K562 (cell line): ENCODE results near the gene HDAC2.

Source experiments
- BRCA1 ChIP-seq, 2 experiments: fragments of 450-650 bp in 1 of 2; sonication (generic) in 1 of 2; formaldehyde crosslinking in 1 of 2; IDR thresholded peaks; 2 replicates each; pipeline versions ENCODE4 v1.5.0 to v1.6.1; 2017 to 2020; ENCODE audit warnings: mild to moderate bottlenecking in 1 of 2, missing genetic modification reagents in 1 of 2
- CBFA2T3 ChIP-seq: fragments of 450-650 bp; IDR thresholded peaks from 2 replicates; pipeline ENCODE4 v1.6.1; 2017
- CCAR2 ChIP-seq: fragments of 200-400 bp; formaldehyde crosslinking; IDR thresholded peaks from 2 replicates; pipeline ENCODE4 v1.6.1; 2017; ENCODE audit warnings: mild to moderate bottlenecking, low read depth, low read length
- E2F1 ChIP-seq: sonication (generic); formaldehyde crosslinking; IDR thresholded peaks from 2 replicates; pipeline ENCODE4 v1.8.1; 2023; ENCODE audit warnings: mild to moderate bottlenecking, missing genetic modification reagents, moderate library complexity
- ETS2 ChIP-seq: IDR thresholded peaks from 2 replicates; pipeline ENCODE4 v1.6.1; 2016; ENCODE audit warnings: borderline replicate concordance, missing genetic modification characterization, mild to moderate bottlenecking, moderate library complexity, missing compliant biosample characterization; ENCODE audit not compliant: poor library complexity, severe bottlenecking
- LCOR ChIP-seq: sonication (generic); formaldehyde crosslinking; IDR thresholded peaks from 2 replicates; pipeline ENCODE4 v1.8.0; 2022; ENCODE audit warnings: mild to moderate bottlenecking, missing genetic modification reagents
- PTRF ChIP-seq: fragments of 450-650 bp; IDR thresholded peaks from 2 replicates; pipeline ENCODE4 v1.6.1; 2016; ENCODE audit warnings: mild to moderate bottlenecking, missing genetic modification characterization, missing compliant biosample characterization
- ZFPM2 ChIP-seq: fragments of 250-450 bp; sonication (Bioruptor Pico); IDR thresholded peaks from 2 replicates; pipeline ENCODE4 v1.5.1; 2022; ENCODE audit warnings: mild to moderate bottlenecking
- ZKSCAN8 ChIP-seq: fragments of 200-800 bp; sonication (Bioruptor generic); IDR thresholded peaks from 2 replicates; pipeline ENCODE4 v1.6.1; 2016; ENCODE audit warnings: missing genetic modification characterization, missing compliant biosample characterization

DNA sequence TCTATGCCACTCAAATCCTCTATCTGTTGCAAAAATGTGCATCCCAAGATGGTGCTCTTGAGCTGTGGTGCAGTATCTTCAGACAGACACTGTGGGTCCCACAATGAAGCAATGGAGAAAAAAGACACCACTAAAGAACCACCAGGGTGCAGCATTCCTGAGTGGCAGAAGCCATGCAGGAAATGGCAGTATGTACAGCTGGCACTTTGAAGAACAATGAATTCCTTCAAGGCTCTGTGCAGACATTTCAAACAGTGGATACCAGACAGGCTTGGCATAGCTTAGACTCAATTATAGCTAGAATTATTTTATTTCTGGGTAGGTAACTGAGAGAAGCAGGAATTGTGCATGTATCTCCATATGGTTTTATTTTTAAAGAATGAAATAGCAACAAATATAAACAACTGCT, 24.0 kb upstream of the HDAC2 start:
- TF ChIP-seq CCAR2 (no peak), BRCA1 (IDR thresholded peaks at IDR 0.05) (no peak), BRCA1 (CRISPR knock-in tag; IDR thresholded peaks at IDR 0.05) (no peak), PTRF (no peak), ZKSCAN8 (CRISPR knock-in tag) (no peak), LCOR (CRISPR knock-in tag) (no peak), CBFA2T3 (no peak), ETS2 (tag) (no peak), ZFPM2 (CRISPR knock-in tag) (no peak), E2F1 (CRISPR knock-in tag) (no peak)
